GM12878 (cell line): ENCODE data around the gene ZDHHC14. TPM values are rescaled to one million over a fixed set of nuclear protein-coding genes. Genes with fewer than 3 reads are reported as not detected.

ENCODE experiments used
- ATAC-seq: fragments of 200-7000 bp; cut with Tn5 transposase; 3 replicates; pipeline ENCODE4 v1.9.1; 2020; ENCODE audit warnings: mild to moderate bottlenecking, moderate library complexity
- BruUV-seq: library from RNA; stranded (reverse); fragments of 400-500 nt; replicated peaks from 2 replicates; lab custom pipeline; 2021; lab: Mats Ljungman, UMichigan
- CTCF ChIA-PET: fragments of 300-600 bp; sonication (Branson Sonifier 250); formaldehyde crosslinking; extraction: SDS; loops from one replicate; lab custom pipeline; 2021; ENCODE audit warnings: inconsistent platforms; lab: Yijun Ruan, JAX
- POLR2A ChIA-PET: fragments of 350-600 bp; formaldehyde crosslinking; extraction: SDS; loops from one replicate; lab custom pipeline; 2021; ENCODE audit warnings: inconsistent platforms; lab: Charles Lee
- RAD21 ChIA-PET: fragments of 300-600 bp; sonication (Branson Sonifier 250); formaldehyde crosslinking; loops from one replicate; lab custom pipeline; 2023; ENCODE audit warnings: antibody characterized with exemption; ENCODE audit not compliant: unreplicated experiment; lab: Charles Lee
- SMC1A ChIA-PET: fragments of 300-600 bp; sonication (Branson Sonifier 250); formaldehyde crosslinking; loops from one replicate; lab custom pipeline; 2023; ENCODE audit not compliant: unreplicated experiment, uncharacterized antibody; lab: Charles Lee
- DNase-seq: peaks from one replicate; pipeline ENCODE4 v3.0.0-alpha.2; 2011; ENCODE audit warnings: low read depth, low spot score
- FAIRE-seq: peaks from 3 replicates; lab custom pipeline; 2011; peaks lifted over from hg19 to GRCh38; lab: Jason Lieb, UNC
- H2AFZ ChIP-seq: 2 replicates; pipeline ENCODE4 v1.6.0; 2011; ENCODE audit warnings: low read depth, low read length, control low read depth; ENCODE audit not compliant: control insufficient read depth
- H3K27ac ChIP-seq: 2 replicates; pipeline ENCODE4 v1.5.1; 2011; ENCODE audit warnings: control low read depth; ENCODE audit not compliant: control insufficient read depth, insufficient read depth
- H3K27me3 ChIP-seq, 2 experiments: replicated peaks in 1 of 2; 2 replicates each; pipeline versions ENCODE4 v1.6.0 to v1.6.1; 2011; ENCODE audit warnings: low read length in 1 of 2; ENCODE audit not compliant: control insufficient read depth in 2 of 2, insufficient read depth in 2 of 2
- H3K36me3 ChIP-seq, 2 experiments: 2 replicates each; pipeline ENCODE4 v1.5.1; 2011; ENCODE audit warnings: low read length in 1 of 2; ENCODE audit not compliant: control insufficient read depth in 2 of 2, insufficient read depth in 2 of 2
- H3K4me1 ChIP-seq: 2 replicates; pipeline ENCODE4 v1.6.1; 2011; ENCODE audit warnings: mild to moderate bottlenecking, low read length, moderate library complexity, mixed read lengths; ENCODE audit not compliant: control insufficient read depth, insufficient read depth
- H3K4me2 ChIP-seq: 2 replicates; pipeline ENCODE4 v1.6.0; 2011; ENCODE audit warnings: control low read depth; ENCODE audit not compliant: control insufficient read depth, insufficient read depth
- H3K4me3 ChIP-seq: fragments of 200-600 bp; sonication (generic); 2 replicates; pipeline ENCODE4 v1.5.1; 2016
- H3K79me2 ChIP-seq: 2 replicates; pipeline ENCODE4 v1.6.0; 2011; ENCODE audit warnings: low read length; ENCODE audit not compliant: control insufficient read depth, insufficient read depth
- H3K9ac ChIP-seq: 2 replicates; pipeline ENCODE4 v1.8.0; 2011; ENCODE audit warnings: low read length, control low read depth, mixed read lengths; ENCODE audit not compliant: control insufficient read depth, insufficient read depth
- H3K9me3 ChIP-seq: replicated peaks from 3 replicates; pipeline ENCODE4 v1.5.1; 2011; ENCODE audit warnings: mild to moderate bottlenecking, low read length; ENCODE audit not compliant: control insufficient read depth, insufficient read depth
- H4K20me1 ChIP-seq: 2 replicates; pipeline ENCODE4 v1.6.0; 2011; ENCODE audit not compliant: control insufficient read depth, insufficient read depth
- BRCA1 ChIP-seq: IDR thresholded peaks from 2 replicates; pipeline ENCODE4 v1.6.1; 2011; ENCODE audit warnings: low read depth, low read length, improper control_type of control experiment
- CEBPB ChIP-seq, 2 experiments: fragments of 150-350 bp in 1 of 2; IDR thresholded peaks; 2 replicates each; pipeline ENCODE4 v1.6.1; 2012 to 2014; ENCODE audit warnings: low read depth in 2 of 2, low read length in 2 of 2, borderline replicate concordance in 1 of 2, inconsistent platforms in 1 of 2
- EP300 ChIP-seq, 2 experiments: fragments of 150-350 bp in 1 of 2; IDR thresholded peaks; 2 replicates each; pipeline ENCODE4 v1.6.1; 2011 to 2012; ENCODE audit warnings: low read depth in 2 of 2, low read length in 2 of 2, borderline replicate concordance in 1 of 2, improper control_type of control experiment in 1 of 2, inconsistent platforms in 1 of 2; ENCODE audit not compliant: control insufficient read depth in 1 of 2
- ETV6 ChIP-seq, 2 experiments: fragments of 450-650 bp in 1 of 2; IDR thresholded peaks in 1 of 2; conservative IDR thresholded peaks in 1 of 2; 2 replicates each; pipeline ENCODE4 v1.6.1; 2014; ENCODE audit warnings: antibody characterized with exemption in 1 of 2, borderline replicate concordance in 1 of 2, low read depth in 1 of 2, mild to moderate bottlenecking in 1 of 2, moderate library complexity in 1 of 2
- HDAC6 ChIP-seq: fragments of 200-600 bp; sonication (generic); IDR thresholded peaks from one replicate; pipeline ENCODE4 v1.8.0; 2017; ENCODE audit warnings: antibody characterized with exemption; ENCODE audit not compliant: unreplicated experiment
- MLLT1 ChIP-seq: fragments of 450-650 bp; IDR thresholded peaks from 2 replicates; pipeline ENCODE4 v1.6.1; 2016; ENCODE audit warnings: mild to moderate bottlenecking
- RAD51 ChIP-seq: fragments of 450-650 bp; IDR thresholded peaks from 2 replicates; pipeline ENCODE4 v1.6.1; 2016; ENCODE audit warnings: moderate library complexity, mild to moderate bottlenecking, inconsistent platforms
- RFX5 ChIP-seq: IDR thresholded peaks from 2 replicates; pipeline ENCODE4 v1.6.1; 2011; ENCODE audit warnings: low read depth, low read length, improper control_type of control experiment
- SIN3A ChIP-seq: IDR thresholded peaks from 2 replicates; pipeline ENCODE4 v1.6.1; 2012; ENCODE audit warnings: low read depth, low read length, improper control_type of control experiment
- USF1 ChIP-seq: IDR thresholded peaks from 2 replicates; pipeline ENCODE4 v1.6.1; 2011; ENCODE audit warnings: borderline replicate concordance, low read depth, mild to moderate bottlenecking, moderate library complexity, mixed read lengths, low read length; ENCODE audit not compliant: insufficient read depth; ENCODE audit errors: extremely low read length
- ZBTB11 ChIP-seq: fragments of 450-650 bp; formaldehyde crosslinking; IDR thresholded peaks from 2 replicates; pipeline ENCODE4 v1.5.0; 2022; ENCODE audit warnings: mild to moderate bottlenecking, missing genetic modification characterization
- ZNF274 ChIP-seq: IDR thresholded peaks from one replicate; pipeline ENCODE4 v1.8.0; 2011; ENCODE audit not compliant: insufficient read length, insufficient read depth
- ZNF592 ChIP-seq: fragments of 450-650 bp; IDR thresholded peaks from 2 replicates; pipeline ENCODE4 v1.6.1; 2017; ENCODE audit warnings: mild to moderate bottlenecking, moderate library complexity
- WGBS: methylation state at CpG from one replicate; pipeline ENCODE4 v1.1.6; 2016; ENCODE audit warnings: low lambda C conversion rate; ENCODE audit not compliant: insufficient replicate concordance, insufficient coverage; ENCODE audit errors: missing lambda C conversion rate; 5-methylcytosine and 5-hydroxymethylcytosine counted together
- in situ Hi-C: fragments of 300-500 bp; cut with MboI; formaldehyde crosslinking; loops from 9 replicates; pipeline ENCODE4 v1.14.3; 2018; ENCODE audit warnings: mixed read lengths
- intact Hi-C: fragments of 100-400 bp; cut with micrococcal nuclease; formaldehyde crosslinking; loops from one replicate; pipeline ENCODE4 v1.14.2; 2022; ENCODE audit not compliant: unreplicated experiment
- polyA plus RNA-seq, 11 experiments: library from polyadenylated mRNA; depleted of rRNA in 4 of 11; unstranded in 6 of 11; stranded (reverse) in 5 of 11; fragments of >200 nt; fragmentation: Nextera tagmentation in 4 of 11; fragmentation: Illumina TruSeq in 1 of 11; extraction: Ambion mirVana in 4 of 11; extraction: Trizol in 1 of 11; gene quantifications; 1 replicate in 1 of 11; 2 replicates in 10 of 11; pipeline versions ENCODE4 v1.2.1 to v1.2.3, GENCODE V29; 2011 to 2016; ENCODE audit warnings: inconsistent platforms in 2 of 11, missing spikeins in 2 of 11, low read depth in 1 of 11
- total RNA-seq, 4 experiments: library from RNA; depleted of rRNA in 3 of 4; stranded (reverse); fragments of >200 nt in 3 of 4; fragmentation: Illumina TruSeq in 1 of 4; extraction: Trizol in 1 of 4; gene quantifications; 2 replicates each; pipeline versions ENCODE4 v1.2.1 to v1.2.3, GENCODE V29; 2013 to 2021

Gene ZDHHC14
- total and polyA plus RNA-seq, 10 of the 15 experiments (the other 5 are each of a cell fraction or from before 2014, with no cell fraction given): 0.15 to 16.0 (median 0.76) TPM; not detected in 1

- ChIA-PET POLR2A (no interaction called here), RAD21 (no interaction called here), CTCF (interaction anchor here (1.0 kb wide), 1 partner anchor 61 kb away, joined by 3 read pairs; no protein-coding TSS in a partner anchor), SMC1A (no interaction called here)
- Histone ChIP-seq H3K9ac (no peak overlapping the region), H2AFZ (no peak overlapping the region), H3K4me1 (no peaks in the 10 kb centered on the region), H3K36me3 (peaks cover 0 to 1% of the 10 kb centered on the region in 2 experiments; a peak in 2 of 4 replicates), H3K4me3 (no peak overlapping the region), H3K79me2 (no peaks in the 10 kb centered on the region), H4K20me1 (no peaks in the 10 kb centered on the region), H3K9me3 (no peaks in the 10 kb centered on the region), H3K27ac (no peak overlapping the region), H3K4me2 (no peak overlapping the region), H3K27me3 (no peaks in the 10 kb centered on the region; a peak in 1 of 4 replicates)
- no TSS peak for BruUV-seq
- no peak for DNase-seq
- no peak for ATAC-seq
- FAIRE-seq: no peak
- in situ Hi-C loops: no loop called here
- intact Hi-C loops: loop anchor here (5.0 kb wide), 1 partner anchor 269 kb away; no protein-coding TSS in a partner anchor
- 50% methylated on average over 2 of the region's 2 CpGs for WGBS
- no peak for TF ChIP-seq HDAC6
- no peak for TF ChIP-seq ZNF274
- TF ChIP-seq ZBTB11 (CRISPR knock-in tag): no peak
- TF ChIP-seq RFX5: no peak
- no peak for TF ChIP-seq CEBPB (IDR thresholded peaks at IDR 0.05; ENCODE audit: borderline replicate concordance in 1 of 2, low read depth in 2 of 2, low read length in 2 of 2)
- no peak for TF ChIP-seq BRCA1
- TF ChIP-seq EP300 (IDR thresholded peaks at IDR 0.05; ENCODE audit: borderline replicate concordance in 1 of 2, control insufficient read depth in 1 of 2, low read depth in 2 of 2, low read length in 2 of 2): no peak
- no peak for TF ChIP-seq ZNF592
- TF ChIP-seq MLLT1: no peak
- no peak for TF ChIP-seq ETV6 (conservative IDR thresholded peaks at IDR 0.05 in 1 of 2, IDR thresholded peaks at IDR 0.05 in 1 of 2; ENCODE audit: borderline replicate concordance in 1 of 2, low read depth in 1 of 2)
- no peak for TF ChIP-seq SIN3A
- no peak for TF ChIP-seq RAD51
- no peak for TF ChIP-seq USF1
These were observed 17.2 kb downstream of the ZDHHC14 start for GRCh38 chr6:157398151-157398550.
